Natural killer cell (primary cell): Measurements from ENCODE around the gene DST. TPM values are rescaled to one million over a fixed set of nuclear protein-coding genes. Genes with fewer than 3 reads are reported as not detected.

Experiments used
- ATAC-seq, 3 donors: fragments of 150-1000 bp in 2 of 3; fragments of 200-7000 bp in 1 of 3; cut with Tn5 transposase; 1 replicate in 1 of 3; 2 replicates in 2 of 3; pipeline ENCODE4 v1.10.0; 2021; ENCODE audit warnings: mild to moderate bottlenecking in 2 of 3, moderate library complexity in 2 of 3
- DNase-seq, 2 donors: peaks; one replicate each; pipeline versions ENCODE4 v3.0.0 to v3.0.0-alpha.2; 2013 to 2021; ENCODE audit warnings: mixed read lengths in 1 of 2
- H3K27ac ChIP-seq: one replicate; pipeline ENCODE4 v1.5.1; 2013; ENCODE audit warnings: mild to moderate bottlenecking, low read length
- H3K27me3 ChIP-seq: one replicate; pipeline ENCODE4 v1.6.1; 2013; ENCODE audit warnings: low read length; ENCODE audit not compliant: control insufficient read depth, insufficient read depth
- H3K36me3 ChIP-seq: one replicate; pipeline ENCODE4 v1.6.1; 2013; ENCODE audit warnings: low read length; ENCODE audit not compliant: control insufficient read depth, insufficient read depth
- H3K4me1 ChIP-seq: one replicate; pipeline ENCODE4 v1.6.1; 2013; ENCODE audit warnings: low read length; ENCODE audit not compliant: control insufficient read depth, insufficient read depth
- H3K4me3 ChIP-seq: one replicate; pipeline ENCODE4 v1.5.1; 2013; ENCODE audit warnings: low read length
- H3K9me3 ChIP-seq: one replicate; pipeline ENCODE4 v1.6.1; 2013; ENCODE audit warnings: low read length; ENCODE audit not compliant: control insufficient read depth, insufficient read depth
- H3K27ac Mint-ChIP-seq, 2 donors: one replicate each; pipeline ENCODE4 v1.8.0; 2022; ENCODE audit warnings: mild to moderate bottlenecking in 2 of 2, mixed read lengths in 2 of 2, moderate library complexity in 1 of 2
- H3K27me3 Mint-ChIP-seq, 2 donors: one replicate each; pipeline ENCODE4 v1.8.0; 2022; ENCODE audit warnings: low read depth in 2 of 2, mixed read lengths in 2 of 2
- H3K36me3 Mint-ChIP-seq: one replicate; pipeline ENCODE4 v1.8.0; 2022; ENCODE audit warnings: mixed read lengths
- H3K4me1 Mint-ChIP-seq, 2 donors: one replicate each; pipeline ENCODE4 v1.8.0; 2022; ENCODE audit warnings: mixed read lengths in 2 of 2
- H3K4me3 Mint-ChIP-seq: one replicate; pipeline ENCODE4 v1.8.0; 2022; ENCODE audit warnings: mild to moderate bottlenecking, moderate library complexity, mixed read lengths
- H3K9me3 Mint-ChIP-seq, 2 donors: one replicate each; pipeline ENCODE4 v1.8.0; 2022; ENCODE audit warnings: mixed read lengths in 2 of 2
- WGBS: methylation state at CpG from one replicate; pipeline ENCODE4 v1.1.7; 2013; ENCODE audit warnings: missing lambda C conversion rate; ENCODE audit not compliant: insufficient coverage; 5-methylcytosine and 5-hydroxymethylcytosine counted together
- intact Hi-C: fragments of 100-400 bp; cut with micrococcal nuclease; formaldehyde crosslinking; loops from one replicate; pipeline ENCODE4 v1.14.2; 2022
- total RNA-seq, 4 donors: library from RNA; stranded (reverse); fragments of 120-200 nt in 1 of 4; gene quantifications; one replicate each; pipeline versions ENCODE4 v1.2.3 to v1.2.4, GENCODE V29; 2013 to 2022
- TF ChIP-seq, protein P1 (sequence below): fragments of 200-600 bp; IDR thresholded peaks from one replicate; pipeline ENCODE4 v1.8.0; 2022; ENCODE audit warnings: antibody characterized with exemption

DST gene
- total RNA-seq, 3 donors from 2014 or later (not counting 1 experiment from before 2014, with no cell fraction given), result 5.6 to 14.7 (median 8.9) TPM

DNA sequence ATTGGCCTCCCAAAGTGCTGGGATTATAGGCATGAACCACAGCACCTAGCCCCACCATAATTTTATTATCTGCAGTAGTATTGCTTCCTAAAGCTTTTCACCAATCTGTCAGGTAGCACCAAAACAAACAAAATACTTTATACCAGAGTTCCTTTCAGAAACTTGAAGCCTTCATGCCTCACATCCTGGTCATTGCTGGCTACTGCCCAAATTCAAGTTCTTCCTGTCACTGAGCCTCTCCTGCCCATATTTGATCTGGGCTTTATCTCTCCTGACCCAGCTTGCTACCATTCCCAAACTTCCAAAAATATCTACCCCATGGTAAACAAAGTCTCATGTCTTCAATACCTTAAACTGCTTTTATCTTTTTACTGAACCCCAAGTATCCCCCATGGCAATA lies 34.9 kb upstream of the DST start:
- H3K4me3 ChIP-seq, result no peak overlapping the region
- Mint-ChIP-seq H3K27ac (no peak overlapping the region), H3K4me1 (no peaks in the 10 kb centered on the region), H3K36me3 (no peaks in the 10 kb centered on the region), H3K9me3 (no peaks in the 10 kb centered on the region), H3K27me3 (no peaks in the 10 kb centered on the region), H3K4me3 (no peak overlapping the region)
- H3K4me1 ChIP-seq, result no peaks in the 10 kb centered on the region
- no peaks in the 10 kb centered on the region for H3K9me3 ChIP-seq
- no peaks in the 10 kb centered on the region for H3K27me3 ChIP-seq
- intact Hi-C loops, result no loop called here
- DNase-seq, result no peak
- no peak overlapping the region for H3K27ac ChIP-seq
- H3K36me3 ChIP-seq, result no peaks in the 10 kb centered on the region
- ATAC-seq, result no peak
- TF ChIP-seq, protein P1, sequence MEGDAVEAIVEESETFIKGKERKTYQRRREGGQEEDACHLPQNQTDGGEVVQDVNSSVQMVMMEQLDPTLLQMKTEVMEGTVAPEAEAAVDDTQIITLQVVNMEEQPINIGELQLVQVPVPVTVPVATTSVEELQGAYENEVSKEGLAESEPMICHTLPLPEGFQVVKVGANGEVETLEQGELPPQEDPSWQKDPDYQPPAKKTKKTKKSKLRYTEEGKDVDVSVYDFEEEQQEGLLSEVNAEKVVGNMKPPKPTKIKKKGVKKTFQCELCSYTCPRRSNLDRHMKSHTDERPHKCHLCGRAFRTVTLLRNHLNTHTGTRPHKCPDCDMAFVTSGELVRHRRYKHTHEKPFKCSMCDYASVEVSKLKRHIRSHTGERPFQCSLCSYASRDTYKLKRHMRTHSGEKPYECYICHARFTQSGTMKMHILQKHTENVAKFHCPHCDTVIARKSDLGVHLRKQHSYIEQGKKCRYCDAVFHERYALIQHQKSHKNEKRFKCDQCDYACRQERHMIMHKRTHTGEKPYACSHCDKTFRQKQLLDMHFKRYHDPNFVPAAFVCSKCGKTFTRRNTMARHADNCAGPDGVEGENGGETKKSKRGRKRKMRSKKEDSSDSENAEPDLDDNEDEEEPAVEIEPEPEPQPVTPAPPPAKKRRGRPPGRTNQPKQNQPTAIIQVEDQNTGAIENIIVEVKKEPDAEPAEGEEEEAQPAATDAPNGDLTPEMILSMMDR, result no peak

DNA sequence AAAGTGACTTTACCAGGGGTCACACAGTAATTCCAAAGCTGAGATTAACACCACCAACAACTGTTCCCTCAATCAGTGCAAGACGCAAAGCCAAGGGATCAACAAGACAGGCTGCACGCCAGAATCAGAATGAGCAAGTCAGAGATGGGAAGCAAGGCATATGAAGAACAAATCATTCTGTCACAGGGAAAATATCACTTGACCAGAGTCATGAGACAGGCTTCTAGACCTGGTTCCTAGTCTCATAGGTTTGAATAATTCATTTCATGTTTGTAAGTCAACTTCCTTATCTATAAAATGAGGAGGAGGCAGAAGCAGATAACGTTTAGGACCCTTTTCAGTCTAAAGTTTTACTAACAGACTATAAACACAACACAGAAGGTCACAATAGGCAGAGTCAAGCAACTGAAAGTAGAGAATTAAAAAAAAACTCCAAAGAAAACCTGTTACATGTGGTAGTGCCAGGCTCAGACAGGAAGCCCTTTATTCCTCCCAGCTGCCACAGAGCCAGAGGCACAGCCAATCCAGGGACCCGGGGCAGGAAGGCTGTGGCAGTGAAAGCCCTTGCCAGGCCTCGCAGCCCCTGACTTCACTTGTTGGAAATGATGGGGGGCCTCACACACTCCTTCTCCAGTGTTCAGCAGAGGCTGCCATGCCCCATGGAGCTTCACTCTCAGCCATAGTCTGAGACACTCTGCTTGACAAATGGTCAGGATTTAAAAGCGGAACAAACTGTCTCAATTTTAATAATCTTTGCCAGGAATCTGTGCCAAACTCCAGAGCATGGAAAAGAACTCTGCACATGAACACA lies 29.2 kb upstream of the DST start:
- Mint-ChIP-seq H3K4me3 (no peak overlapping the region), H3K36me3 (no peaks in the 10 kb centered on the region), H3K9me3 (no peaks in the 10 kb centered on the region), H3K27me3 (no peaks in the 10 kb centered on the region), H3K4me1 (no peaks in the 10 kb centered on the region), H3K27ac (no peak overlapping the region)
- H3K36me3 ChIP-seq, result no peaks in the 10 kb centered on the region
- no peaks in the 10 kb centered on the region for H3K9me3 ChIP-seq
- WGBS, result 41% methylated on average over 5 of the region's 6 CpGs
- no peak for ATAC-seq
- no peak overlapping the region for H3K4me3 ChIP-seq
- H3K27ac ChIP-seq, result no peak overlapping the region
- TF ChIP-seq, protein P1, result no peak
- H3K4me1 ChIP-seq, result no peaks in the 10 kb centered on the region
- DNase-seq, result no peak
- no peaks in the 10 kb centered on the region for H3K27me3 ChIP-seq
- intact Hi-C loops, result no loop called here

DNA sequence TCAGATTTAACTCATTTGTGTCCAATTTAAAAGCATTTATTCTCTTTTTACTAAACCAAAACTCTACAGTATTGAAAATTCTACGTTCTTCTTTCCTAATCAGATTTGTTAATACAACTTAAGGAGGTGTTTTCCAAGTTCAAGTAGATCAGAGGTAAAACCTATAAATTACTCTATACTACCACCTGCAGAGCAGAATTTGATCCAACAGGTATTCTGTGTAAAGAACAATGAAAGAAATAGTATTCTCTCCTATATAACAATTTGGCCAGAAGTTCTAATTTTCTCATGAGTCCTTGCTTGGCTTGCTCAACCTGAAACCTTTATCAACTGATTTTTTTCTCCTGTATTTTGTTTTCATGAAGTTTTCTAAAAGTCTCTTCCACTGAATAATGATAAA lies 28.5 kb upstream of the DST start:
- Mint-ChIP-seq H3K9me3 (no peaks in the 10 kb centered on the region), H3K4me1 (no peaks in the 10 kb centered on the region), H3K36me3 (no peaks in the 10 kb centered on the region), H3K27me3 (no peaks in the 10 kb centered on the region), H3K27ac (no peak overlapping the region), H3K4me3 (no peak overlapping the region)
- TF ChIP-seq, protein P1, result no peak
- Histone ChIP-seq H3K27ac (no peak overlapping the region), H3K9me3 (no peaks in the 10 kb centered on the region), H3K36me3 (no peaks in the 10 kb centered on the region), H3K4me3 (no peak overlapping the region), H3K27me3 (no peaks in the 10 kb centered on the region), H3K4me1 (no peaks in the 10 kb centered on the region)
- ATAC-seq, result no peak
- intact Hi-C loops, result no loop called here
- WGBS, result no CpG with 5 or more reads among the region's 1 CpG
- DNase-seq, result no peak

DNA sequence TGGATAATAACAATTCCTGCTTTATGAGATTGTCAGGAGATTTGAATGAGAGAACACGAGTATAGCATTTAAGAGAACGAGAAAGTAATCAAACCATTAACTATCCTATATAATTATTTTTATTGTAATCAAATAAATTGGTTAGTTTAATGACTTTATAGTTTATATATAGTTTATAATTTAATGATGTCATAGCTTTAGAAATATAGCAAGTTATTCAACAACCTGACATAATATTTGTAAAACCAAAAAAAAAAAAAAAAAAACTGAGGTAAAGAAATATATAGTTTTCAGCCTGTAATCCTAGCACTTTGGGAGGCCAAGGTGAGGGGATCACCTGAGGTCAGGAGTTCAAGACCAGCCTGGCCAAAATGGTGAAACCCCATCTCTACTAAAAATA lies 26.4 kb upstream of the DST start:
- Histone ChIP-seq H3K9me3 (no peaks in the 10 kb centered on the region), H3K36me3 (no peaks in the 10 kb centered on the region), H3K4me3 (no peak overlapping the region), H3K27ac (no peak overlapping the region), H3K4me1 (no peaks in the 10 kb centered on the region), H3K27me3 (no peaks in the 10 kb centered on the region)
- Mint-ChIP-seq H3K4me3 (no peak overlapping the region), H3K9me3 (no peaks in the 10 kb centered on the region), H3K27ac (no peak overlapping the region), H3K4me1 (no peaks in the 10 kb centered on the region), H3K36me3 (no peaks in the 10 kb centered on the region), H3K27me3 (no peaks in the 10 kb centered on the region)
- WGBS, result no CpG with 5 or more reads among the region's 2 CpGs
- ATAC-seq (no peak), DNase-seq (no peak)
- TF ChIP-seq, protein P1, result no peak
- intact Hi-C loops, result no loop called here
